HCT116 (cell line): ENCODE results near the gene CACNG6. TPM values are rescaled to one million over a fixed set of nuclear protein-coding genes. Genes with fewer than 3 reads are reported as not detected.

Experiments
- ATAC-seq: fragments of 200-7000 bp; cut with Tn5 transposase; 2 replicates; pipeline ENCODE4 v1.9.1; 2020; ENCODE audit warnings: mild to moderate bottlenecking, moderate library complexity
- BruUV-seq: library from RNA; stranded (reverse); fragments of 400-500 nt; replicated peaks from 2 replicates; lab custom pipeline; 2021; lab: Mats Ljungman, UMichigan
- CTCF ChIA-PET: fragments of 300-600 bp; sonication (Branson Sonifier 250); formaldehyde crosslinking; loops from one replicate; lab custom pipeline; 2021; ENCODE audit warnings: antibody characterized with exemption; lab: Charles Lee
- POLR2A ChIA-PET: fragments of 300-600, 350-600 bp; sonication (Branson Sonifier 250); formaldehyde crosslinking; loops from one replicate; lab custom pipeline; 2021; ENCODE audit warnings: antibody characterized with exemption; lab: Charles Lee
- RAD21 ChIA-PET, 2 experiments: fragments of 300-600 bp; sonication (Branson Sonifier 250); formaldehyde crosslinking; loops; one replicate each; lab custom pipeline; 2023; ENCODE audit warnings: low total read pairs in 2 of 2; ENCODE audit not compliant: uncharacterized antibody in 2 of 2, unreplicated experiment in 2 of 2, low non-redundant PET in 1 of 2; lab: Charles Lee
- DNase-seq: peaks from one replicate; pipeline ENCODE4 v3.0.0-alpha.2; 2010; ENCODE audit warnings: low read depth, low spot score
- H2AFZ ChIP-seq: fragments of 200-600 bp; shearing (Covaris generic), sonication (generic); 2 replicates; pipeline ENCODE4 v1.6.1; 2017; ENCODE audit warnings: low read depth, mixed run types, mixed read lengths, antibody characterized with exemption, low read length; ENCODE audit not compliant: poor library complexity, severe bottlenecking
- H3K27ac ChIP-seq: 2 replicates; pipeline ENCODE4 v1.5.1; 2012; ENCODE audit warnings: low read depth, low read length
- H3K27me3 ChIP-seq: fragments of 200-600 bp; sonication (generic); 2 replicates; pipeline ENCODE4 v1.6.1; 2016; ENCODE audit warnings: mixed run types, low read length, mixed read lengths; ENCODE audit not compliant: insufficient read depth
- H3K36me3 ChIP-seq, 2 experiments: fragments of 200-500 bp in 1 of 2; fragments of 200-600 bp in 1 of 2; sonication (Bioruptor generic) in 1 of 2; sonication (generic) in 1 of 2; 2 replicates each; pipeline versions ENCODE4 v1.5.1 to v1.6.1; 2014 to 2016; ENCODE audit warnings: low read length in 2 of 2, inconsistent platforms in 1 of 2, mixed read lengths in 1 of 2, mixed run types in 1 of 2; ENCODE audit not compliant: insufficient read depth in 2 of 2, control insufficient read depth in 1 of 2
- H3K4me1 ChIP-seq, 2 experiments: fragments of 200-600 bp in 1 of 2; sonication (generic) in 1 of 2; 2 replicates each; pipeline versions ENCODE4 v1.5.1 to v1.6.1; 2012 to 2017; ENCODE audit warnings: low read length in 2 of 2, inconsistent platforms in 1 of 2, mild to moderate bottlenecking in 1 of 2, mixed read lengths in 1 of 2, mixed run types in 1 of 2, moderate library complexity in 1 of 2; ENCODE audit not compliant: insufficient read depth in 2 of 2, control insufficient read depth in 1 of 2
- H3K4me2 ChIP-seq: fragments of 200-600 bp; sonication (generic); 2 replicates; pipeline ENCODE4 v1.6.1; 2017; ENCODE audit warnings: mixed run types, low read length, mixed read lengths
- H3K4me3 ChIP-seq, 2 experiments: fragments of 200-600 bp in 1 of 2; sonication (generic) in 1 of 2; replicated peaks in 1 of 2; 2 replicates each; pipeline ENCODE4 v1.5.1; 2011 to 2016; ENCODE audit warnings: low read length in 2 of 2, control low read depth in 1 of 2, low read depth in 1 of 2, mild to moderate bottlenecking in 1 of 2, mixed read lengths in 1 of 2, mixed run types in 1 of 2
- H3K79me2 ChIP-seq: fragments of 200-600 bp; sonication (generic); 2 replicates; pipeline ENCODE4 v1.6.1; 2017; ENCODE audit warnings: mild to moderate bottlenecking, mixed run types, low read length, moderate library complexity, mixed read lengths; ENCODE audit not compliant: insufficient read depth
- H3K9ac ChIP-seq: fragments of 200-600 bp; sonication (generic); 2 replicates; pipeline ENCODE4 v1.6.1; 2016; ENCODE audit warnings: low read length, mixed read lengths
- H3K9me2 ChIP-seq: fragments of 200-600 bp; sonication (generic), shearing (Covaris generic); 2 replicates; pipeline ENCODE4 v1.6.1; 2017; ENCODE audit warnings: mixed run types, mild to moderate bottlenecking, moderate library complexity; ENCODE audit not compliant: insufficient read depth
- H3K9me3 ChIP-seq, 2 experiments: fragments of 200-500 bp in 1 of 2; fragments of 200-600 bp in 1 of 2; sonication (Bioruptor generic) in 1 of 2; sonication (generic) in 1 of 2; 2 replicates each; pipeline ENCODE4 v1.6.1; 2014 to 2017; ENCODE audit warnings: low read length in 2 of 2, mixed read lengths in 2 of 2, inconsistent platforms in 1 of 2, low read depth in 1 of 2, mild to moderate bottlenecking in 1 of 2, mixed run types in 1 of 2, moderate library complexity in 1 of 2; ENCODE audit not compliant: control insufficient read depth in 1 of 2, insufficient read depth in 1 of 2
- H4K20me1 ChIP-seq: fragments of 200-600 bp; sonication (generic), shearing (Covaris generic); 2 replicates; pipeline ENCODE4 v1.6.1; 2017; ENCODE audit warnings: mixed run types, mild to moderate bottlenecking, moderate library complexity; ENCODE audit not compliant: insufficient read depth
- CBX3 ChIP-seq: IDR thresholded peaks from 2 replicates; pipeline ENCODE4 v1.6.1; 2012; ENCODE audit warnings: low read depth
- EGR1 ChIP-seq: IDR thresholded peaks from 2 replicates; pipeline ENCODE4 v1.6.1; 2012; ENCODE audit warnings: low read depth
- ELF1 ChIP-seq: IDR thresholded peaks from 2 replicates; pipeline ENCODE4 v1.6.1; 2012; ENCODE audit warnings: low read depth, borderline replicate concordance
- EZH2 ChIP-seq: fragments of 200-600 bp; sonication (generic); IDR thresholded peaks from 2 replicates; pipeline ENCODE4 v1.6.1; 2017; ENCODE audit warnings: antibody characterized with exemption, mixed run types
- EZH2phosphoT487 ChIP-seq: fragments of 200-600 bp; IDR thresholded peaks from 2 replicates; pipeline ENCODE4 v1.6.1; 2018; ENCODE audit warnings: antibody characterized with exemption, borderline replicate concordance
- FOSL1 ChIP-seq: IDR thresholded peaks from 2 replicates; pipeline ENCODE4 v1.6.1; 2012; ENCODE audit warnings: low read depth
- JUND ChIP-seq: IDR thresholded peaks from 2 replicates; pipeline ENCODE4 v1.6.1; 2012
- MAX ChIP-seq: IDR thresholded peaks from 2 replicates; pipeline ENCODE4 v1.6.1; 2012
- POLR2AphosphoS5 ChIP-seq: IDR thresholded peaks from 2 replicates; pipeline ENCODE4 v1.6.1; 2011; ENCODE audit warnings: mild to moderate bottlenecking, low read depth, low read length, moderate library complexity
- RAD21 ChIP-seq: IDR thresholded peaks from 2 replicates; pipeline ENCODE4 v1.6.1; 2012; ENCODE audit warnings: low read depth, mild to moderate bottlenecking
- REST ChIP-seq: IDR thresholded peaks from 2 replicates; pipeline ENCODE4 v1.6.1; 2012; ENCODE audit warnings: low read depth
- SIN3A ChIP-seq: IDR thresholded peaks from 2 replicates; pipeline ENCODE4 v1.6.1; 2012; ENCODE audit warnings: low read depth
- SP1 ChIP-seq: IDR thresholded peaks from 2 replicates; pipeline ENCODE4 v1.6.1; 2012; ENCODE audit warnings: low read depth
- SRF ChIP-seq: IDR thresholded peaks from 2 replicates; pipeline ENCODE4 v1.6.1; 2012; ENCODE audit warnings: low read depth
- TCF7L2 ChIP-seq: IDR thresholded peaks from 2 replicates; pipeline ENCODE4 v1.7.0; 2011; ENCODE audit warnings: borderline replicate concordance, inconsistent platforms; ENCODE audit not compliant: insufficient read depth, insufficient read length; ENCODE audit errors: extremely low read depth
- ZBTB33 ChIP-seq: IDR thresholded peaks from 2 replicates; pipeline ENCODE4 v1.6.1; 2011; ENCODE audit warnings: mild to moderate bottlenecking, low read length, moderate library complexity; ENCODE audit not compliant: insufficient replicate concordance; ENCODE audit errors: extremely low read depth
- ZFX ChIP-seq: fragments of 450-650 bp; IDR thresholded peaks from 2 replicates; pipeline ENCODE4 v1.6.1; 2017
- ZNF274 ChIP-seq: fragments of 200-500 bp; sonication (Bioruptor generic); IDR thresholded peaks from 2 replicates; pipeline ENCODE4 v1.6.1; 2014; ENCODE audit warnings: mild to moderate bottlenecking, low read depth, low read length, inconsistent platforms
- intact Hi-C: fragments of 100-400 bp; cut with micrococcal nuclease; formaldehyde crosslinking; loops from 2 replicates; pipeline ENCODE4 v1.10.0; 2022
- total RNA-seq: library from RNA; stranded (reverse); gene quantifications from one replicate; pipeline ENCODE4 v1.2.1, GENCODE V29; 2021; ENCODE audit not compliant: unreplicated experiment
- TF ChIP-seq, protein P1 (sequence below), 3 experiments: fragments of 200-600 bp in 1 of 3; sonication (generic) in 1 of 3; IDR thresholded peaks in 2 of 3; conservative IDR thresholded peaks in 1 of 3; 2 replicates each; pipeline ENCODE4 v1.5.1; 2012 to 2017; ENCODE audit warnings: low read depth in 2 of 3, low read length in 2 of 3, antibody characterized with exemption in 1 of 3, borderline replicate concordance in 1 of 3, control low read depth in 1 of 3, mild to moderate bottlenecking in 1 of 3, mixed read lengths in 1 of 3, mixed run types in 1 of 3, moderate library complexity in 1 of 3; ENCODE audit not compliant: insufficient read depth in 1 of 3
- TF ChIP-seq, protein P2 (sequence below): IDR thresholded peaks from 2 replicates; pipeline ENCODE4 v1.6.1; 2012

The CACNG6 gene
- total RNA-seq, 1 experiment from 2014 or later: 0.15 TPM

- no peak for TF ChIP-seq ZBTB33
These were observed 774 bp downstream of the CACNG6 start (continued) for GRCh38 chr19:53992211-53992610.

- ATAC-seq (no peak), DNase-seq (no peak)
- no peak overlapping the region for H3K9ac ChIP-seq
- TF ChIP-seq, protein P1, sequence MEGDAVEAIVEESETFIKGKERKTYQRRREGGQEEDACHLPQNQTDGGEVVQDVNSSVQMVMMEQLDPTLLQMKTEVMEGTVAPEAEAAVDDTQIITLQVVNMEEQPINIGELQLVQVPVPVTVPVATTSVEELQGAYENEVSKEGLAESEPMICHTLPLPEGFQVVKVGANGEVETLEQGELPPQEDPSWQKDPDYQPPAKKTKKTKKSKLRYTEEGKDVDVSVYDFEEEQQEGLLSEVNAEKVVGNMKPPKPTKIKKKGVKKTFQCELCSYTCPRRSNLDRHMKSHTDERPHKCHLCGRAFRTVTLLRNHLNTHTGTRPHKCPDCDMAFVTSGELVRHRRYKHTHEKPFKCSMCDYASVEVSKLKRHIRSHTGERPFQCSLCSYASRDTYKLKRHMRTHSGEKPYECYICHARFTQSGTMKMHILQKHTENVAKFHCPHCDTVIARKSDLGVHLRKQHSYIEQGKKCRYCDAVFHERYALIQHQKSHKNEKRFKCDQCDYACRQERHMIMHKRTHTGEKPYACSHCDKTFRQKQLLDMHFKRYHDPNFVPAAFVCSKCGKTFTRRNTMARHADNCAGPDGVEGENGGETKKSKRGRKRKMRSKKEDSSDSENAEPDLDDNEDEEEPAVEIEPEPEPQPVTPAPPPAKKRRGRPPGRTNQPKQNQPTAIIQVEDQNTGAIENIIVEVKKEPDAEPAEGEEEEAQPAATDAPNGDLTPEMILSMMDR (IDR thresholded peaks at IDR 0.05 in 2 of 3, conservative IDR thresholded peaks at IDR 0.05 in 1 of 3; ENCODE audit: borderline replicate concordance in 1 of 3, insufficient read depth in 1 of 3, low read depth in 2 of 3, low read length in 2 of 3): no peak
- TF ChIP-seq ZFX (no peak), POLR2AphosphoS5 (no peak), REST (no peak), FOSL1 (no peak), EGR1 (no peak), EZH2phosphoT487 (no peak), JUND (no peak), SIN3A (no peak), MAX (no peak), TCF7L2 (no peak), SRF (no peak), EZH2 (no peak), ELF1 (no peak), ZNF274 (no peak), SP1 (no peak), CBX3 (no peak), RAD21 (no peak)
- TF ChIP-seq, protein P2, sequence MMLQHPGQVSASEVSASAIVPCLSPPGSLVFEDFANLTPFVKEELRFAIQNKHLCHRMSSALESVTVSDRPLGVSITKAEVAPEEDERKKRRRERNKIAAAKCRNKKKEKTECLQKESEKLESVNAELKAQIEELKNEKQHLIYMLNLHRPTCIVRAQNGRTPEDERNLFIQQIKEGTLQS: no peak
- no peaks in the 10 kb centered on the region for H3K27me3 ChIP-seq
- no peak overlapping the region for H3K27ac ChIP-seq
- H3K4me1 ChIP-seq: peaks cover 0 to 14% of the 10 kb centered on the region in 2 experiments; a peak in 1 of 4 replicates
- H3K79me2 ChIP-seq: no peaks in the 10 kb centered on the region
- RAD21 ChIA-PET: no interaction called here
- H4K20me1 ChIP-seq: no peaks in the 10 kb centered on the region
- POLR2A ChIA-PET: interaction anchor here (1.8 kb wide), 1 partner anchor 12 kb away, joined by 4 read pairs; no protein-coding TSS in a partner anchor
- H3K36me3 ChIP-seq: no peaks in the 10 kb centered on the region
- no peaks in the 10 kb centered on the region for H3K9me3 ChIP-seq
- no peak overlapping the region for H3K4me3 ChIP-seq
- intact Hi-C loops: no loop called here
- H3K4me2 ChIP-seq: no peak overlapping the region
- BruUV-seq: no TSS peak
- CTCF ChIA-PET: no interaction called here
- no peak overlapping the region for H2AFZ ChIP-seq
- no peaks in the 10 kb centered on the region for H3K9me2 ChIP-seq
These were observed 1.4 kb downstream of the CACNG6 start for GRCh38 chr19:53992815-53993214.
